HK-2 (cell line): ENCODE measurements around the gene REXO1.

Experiments used
- DNase-seq: peaks from one replicate; pipeline ENCODE4 v3.0.0-alpha.2; 2018; ENCODE audit not compliant: unreplicated experiment

The REXO1 gene

GRCh38 chr19:1790054-1790792 is 58.1 kb downstream of the REXO1 start:
- no peak for DNase-seq

GRCh38 chr19:1789261-1790041 is 58.8 kb downstream of the REXO1 start:
- DNase-seq, result no peak

- no peak for DNase-seq
Observed at GRCh38 chr19:1787116-1787515, 61.2 kb downstream of the REXO1 start.

GRCh38 chr19:1786668-1787067 is 61.6 kb downstream of the REXO1 start:
- no peak for DNase-seq

GRCh38 chr19:1785310-1785709 is 63.0 kb downstream of the REXO1 start:
- no peak for DNase-seq

GRCh38 chr19:1783874-1784273 is 64.4 kb downstream of the REXO1 start:
- no peak for DNase-seq

GRCh38 chr19:1783354-1783753 is 64.9 kb downstream of the REXO1 start:
- no peak for DNase-seq

- DNase-seq, result no peak
Observed at GRCh38 chr19:1782521-1782920, 65.8 kb downstream of the REXO1 start.

GRCh38 chr19:1780272-1780958 is 67.9 kb downstream of the REXO1 start:
- DNase-seq, result no peak

GRCh38 chr19:1779574-1779973 is 68.7 kb downstream of the REXO1 start:
- no peak for DNase-seq

GRCh38 chr19:1777149-1777548 is 71.1 kb downstream of the REXO1 start:
- no peak for DNase-seq

- no peak for DNase-seq
Observed at GRCh38 chr19:1776606-1777147, 71.6 kb downstream of the REXO1 start.

GRCh38 chr19:1775951-1776605 is 72.2 kb downstream of the REXO1 start:
- DNase-seq, result no peak

- peak; percentile 57 for DNase-seq
Observed at GRCh38 chr19:1774989-1775772, 73.1 kb downstream of the REXO1 start.

- DNase-seq, result peak; percentile 67
Observed at GRCh38 chr19:1773184-1773583, 75.1 kb downstream of the REXO1 start.

GRCh38 chr19:1770866-1771576 is 77.3 kb downstream of the REXO1 start:
- DNase-seq, result no peak

- no peak for DNase-seq
Observed at GRCh38 chr19:1769645-1769985, 78.7 kb downstream of the REXO1 start.

- DNase-seq, result no peak
Observed at GRCh38 chr19:1768918-1769644, 79.2 kb downstream of the REXO1 start.

- DNase-seq, result no peak
Observed at GRCh38 chr19:1768248-1768647, 80.0 kb downstream of the REXO1 start.

GRCh38 chr19:1767464-1767933 is 80.8 kb downstream of the REXO1 start:
- DNase-seq, result peak; percentile 67
